GM19452 (cell line): ENCODE results near the gene RPA3.

Experiments
- ATAC-seq: cut with Tn5 transposase; IDR thresholded peaks from one replicate; pipeline ENCODE4 v1.9.1; 2021; ENCODE audit not compliant: unreplicated experiment

The RPA3 gene

DNA sequence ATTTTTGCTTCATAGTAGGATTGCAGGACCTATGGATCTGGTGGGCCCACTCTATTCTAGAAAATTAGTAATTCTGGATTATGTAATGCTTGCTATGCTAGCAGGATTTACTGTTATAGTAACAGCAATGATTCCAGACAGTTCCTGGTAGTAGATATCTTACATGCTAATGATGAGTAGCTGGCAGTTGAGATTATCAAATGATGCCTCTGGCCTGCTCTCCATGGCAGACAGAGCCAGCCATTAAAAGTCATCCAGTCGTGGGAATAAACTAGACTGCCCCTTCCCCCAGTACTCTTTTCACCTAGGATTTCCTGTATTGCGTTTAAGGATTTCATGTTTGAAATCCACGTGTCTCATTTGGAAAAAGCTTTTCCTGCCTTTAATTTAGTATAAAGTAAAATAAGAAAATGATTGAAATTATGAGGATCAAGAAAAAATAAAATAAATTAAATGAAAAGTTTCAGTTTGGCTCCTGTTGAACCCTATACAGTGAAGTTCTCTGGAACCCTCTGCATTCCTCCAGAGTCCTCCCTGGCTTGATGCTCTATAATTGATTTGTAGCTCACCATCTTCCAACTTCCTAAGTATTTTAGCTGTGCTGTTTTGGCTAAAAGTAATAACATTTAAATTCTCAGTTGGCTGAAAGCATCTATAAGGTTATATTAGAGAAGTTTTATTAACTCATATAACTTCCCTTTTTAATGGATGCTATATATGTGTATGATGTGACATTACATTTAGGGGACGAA, 63.3 kb downstream of the RPA3 start:
- ATAC-seq, result no peak

GRCh38 chr7:7653593-7654187, 64.7 kb downstream of the RPA3 start:
- ATAC-seq, result no peak

GRCh38 chr7:7652798-7653540, 65.4 kb downstream of the RPA3 start:
- ATAC-seq, result no peak

GRCh38 chr7:7651479-7651878, 66.9 kb downstream of the RPA3 start:
- ATAC-seq, result no peak

- ATAC-seq, result no peak
These were observed 67.7 kb downstream of the RPA3 start for GRCh38 chr7:7650682-7651206.

DNA sequence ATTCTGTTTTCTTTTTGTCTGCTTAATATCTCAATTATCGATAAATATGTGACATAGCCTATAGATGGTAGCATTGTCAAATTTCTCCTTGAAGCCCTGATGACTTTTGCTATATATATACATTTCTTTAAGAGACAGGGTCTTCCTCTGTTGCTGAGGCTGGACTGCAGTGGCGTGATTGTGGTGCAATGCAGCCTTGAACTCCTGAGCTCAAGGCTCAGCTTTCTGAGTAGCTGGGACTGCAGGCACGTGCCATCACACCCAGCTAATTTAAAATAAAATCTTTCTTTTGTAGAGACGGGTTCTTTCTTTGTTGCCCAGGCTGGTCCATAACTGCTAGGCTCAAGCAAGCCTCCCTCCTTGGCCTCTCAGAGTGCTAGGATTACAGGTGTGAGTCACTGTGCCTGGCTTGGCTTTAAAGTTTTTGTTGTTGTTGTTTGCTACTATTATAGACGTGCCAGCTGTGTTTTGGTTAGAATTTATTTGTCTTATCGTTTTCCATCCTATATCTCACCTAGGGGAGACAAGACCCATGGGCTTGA, 70.8 kb downstream of the RPA3 start:
- ATAC-seq, result no peak

DNA sequence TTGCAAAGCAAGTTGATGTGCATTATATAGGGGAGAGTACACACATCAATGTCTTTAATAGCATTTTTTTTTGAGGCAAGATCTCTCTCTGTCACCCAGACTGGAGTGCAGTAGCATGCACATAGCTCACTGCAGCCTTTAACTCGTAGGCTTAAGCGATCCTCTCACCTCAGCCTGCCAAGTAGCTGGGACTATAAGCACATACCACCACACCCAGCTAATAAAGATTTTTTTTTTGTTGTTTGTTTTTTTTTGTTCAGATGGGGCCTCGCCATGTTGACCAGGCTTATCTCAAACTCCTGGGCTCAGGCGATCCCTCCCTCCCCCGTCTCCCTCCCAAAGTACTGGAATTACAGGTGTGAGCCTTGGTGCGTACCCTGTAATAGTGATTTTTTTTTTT, 76.3 kb downstream of the RPA3 start:
- ATAC-seq, result no peak

DNA sequence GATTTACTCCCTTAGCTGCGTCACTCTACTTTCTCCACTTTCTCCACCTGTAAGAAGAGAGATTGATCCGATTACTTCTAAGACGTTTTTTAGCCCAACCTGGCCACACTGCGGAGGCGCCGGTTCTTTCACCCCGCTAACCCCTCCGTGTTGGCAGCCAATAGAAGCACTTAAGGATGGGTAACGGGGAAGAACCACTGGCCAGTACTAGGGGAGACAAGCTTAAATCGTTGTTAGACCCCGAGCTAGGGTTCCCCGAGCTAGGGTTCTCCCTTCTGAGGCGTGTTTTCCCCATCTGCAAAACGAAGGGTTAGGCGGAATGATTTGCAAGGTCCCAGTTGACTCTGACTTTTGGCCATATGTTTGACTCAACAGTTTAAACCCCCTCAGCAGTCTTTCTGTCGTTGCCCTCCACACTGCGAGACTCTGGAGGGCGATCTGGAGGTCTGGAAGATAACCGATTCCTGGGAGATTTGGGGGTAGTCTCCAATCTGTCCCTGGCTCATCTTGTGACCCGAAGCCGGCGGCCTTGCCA, 77.2 kb downstream of the RPA3 start:
- peak; percentile 5 for ATAC-seq

DNA sequence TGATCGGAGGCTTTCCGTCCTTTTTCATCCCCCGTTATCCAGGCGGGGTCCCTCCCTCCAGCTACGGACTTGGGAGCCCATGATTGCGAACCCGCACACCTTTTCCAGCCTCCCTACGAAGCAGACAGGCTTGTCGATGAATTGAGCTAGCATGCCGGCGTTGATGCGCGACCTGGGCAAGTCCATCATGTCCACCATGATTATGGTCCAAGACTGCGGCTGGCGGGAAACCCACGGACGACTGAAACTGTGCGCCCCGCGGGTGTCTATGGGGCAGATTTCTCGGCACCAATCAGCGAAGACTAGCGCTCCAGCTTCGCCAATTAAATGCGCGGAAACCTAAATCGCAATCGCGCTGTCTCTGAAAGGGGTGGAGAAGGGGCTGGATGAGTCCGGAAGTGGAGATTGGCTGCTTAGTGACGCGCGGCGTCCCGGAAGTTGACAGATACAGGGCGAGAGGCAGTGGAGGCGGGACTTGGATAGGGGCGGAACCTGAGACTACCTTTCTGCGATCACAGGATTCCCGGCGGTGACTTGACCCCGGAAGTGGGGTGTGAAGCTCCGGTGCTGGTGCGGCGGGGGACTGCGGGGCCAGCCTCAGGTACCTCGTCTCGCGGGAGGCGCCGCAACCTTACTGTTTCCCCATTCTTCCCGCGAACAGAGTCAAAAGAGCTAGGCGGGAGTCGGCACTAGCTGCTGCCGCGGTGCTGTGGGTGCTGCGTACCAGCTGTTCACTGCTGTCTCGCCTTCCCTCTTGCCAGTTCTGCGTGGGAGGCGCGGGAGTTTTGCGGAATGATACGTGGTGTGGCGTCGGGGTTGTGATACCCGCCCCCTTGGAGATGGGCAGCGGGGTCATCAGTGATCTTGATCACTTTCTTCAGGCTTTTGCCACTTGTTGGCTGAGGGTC, 77.9 kb downstream of the RPA3 start, which contains the start of gene UMAD1:
UMAD1 (plus strand) TSS at position 532 of the 908 bp plus-strand sequence. CDS start 32,620 bp downstream, outside the sequence.
- peak; percentile 97 for ATAC-seq

GRCh38 chr7:7639847-7640220, 78.6 kb downstream of the RPA3 start:
- ATAC-seq, result no peak

- no peak for ATAC-seq
These were observed 79.0 kb downstream of the RPA3 start for GRCh38 chr7:7639421-7639820.

DNA sequence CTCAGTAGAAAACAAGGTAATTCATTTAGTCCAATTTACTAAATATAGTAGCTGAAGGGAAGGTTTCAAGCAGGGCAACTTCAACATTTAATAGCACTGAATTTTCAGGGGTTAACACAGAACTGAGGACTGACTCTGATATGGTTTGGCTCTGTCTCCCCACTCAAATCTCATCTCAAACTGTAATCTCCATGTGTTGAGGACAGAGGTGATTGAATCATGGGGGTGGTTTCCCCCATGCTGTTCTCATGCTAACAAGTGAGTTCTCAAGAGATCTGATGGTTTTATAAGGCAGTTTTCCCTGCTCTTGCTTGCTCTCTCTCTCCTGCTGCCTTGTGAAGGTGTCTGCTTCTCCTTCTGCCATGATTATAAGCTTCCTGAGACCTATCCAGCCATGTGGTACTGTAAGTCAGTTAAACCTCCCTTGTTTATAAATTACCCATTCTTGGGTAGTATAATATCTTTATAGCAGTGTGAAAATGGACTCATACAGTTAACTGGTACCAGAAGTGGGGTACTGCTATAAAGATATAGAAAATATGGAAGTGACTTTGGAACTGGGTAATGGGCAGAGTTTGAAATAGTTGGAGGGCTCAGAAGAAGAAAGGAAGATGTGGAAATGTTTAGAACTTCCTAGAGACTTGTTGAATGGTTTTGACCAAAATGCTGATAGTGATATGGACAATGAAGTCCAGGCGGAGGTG, 87.6 kb downstream of the RPA3 start:
- no peak for ATAC-seq

DNA sequence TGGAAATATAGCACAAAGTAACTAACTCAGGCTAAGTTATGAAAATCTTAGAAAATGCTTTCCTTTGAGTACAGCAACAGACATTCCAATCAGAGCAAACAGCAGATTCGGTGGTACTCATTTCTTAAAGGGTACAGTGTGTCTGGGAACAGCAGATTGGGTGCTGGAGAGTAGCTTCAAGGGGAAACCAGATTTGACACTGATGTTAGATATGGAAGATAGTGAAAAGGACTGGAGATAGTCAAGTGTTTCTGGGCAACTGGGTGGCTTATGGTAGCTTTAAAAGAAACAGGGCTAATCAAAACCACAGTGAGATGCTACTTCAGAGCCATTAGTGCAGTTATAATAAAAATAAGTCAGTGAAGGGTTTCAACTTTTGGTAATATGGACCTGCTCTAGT, 89.9 kb downstream of the RPA3 start:
- ATAC-seq, result no peak

DNA sequence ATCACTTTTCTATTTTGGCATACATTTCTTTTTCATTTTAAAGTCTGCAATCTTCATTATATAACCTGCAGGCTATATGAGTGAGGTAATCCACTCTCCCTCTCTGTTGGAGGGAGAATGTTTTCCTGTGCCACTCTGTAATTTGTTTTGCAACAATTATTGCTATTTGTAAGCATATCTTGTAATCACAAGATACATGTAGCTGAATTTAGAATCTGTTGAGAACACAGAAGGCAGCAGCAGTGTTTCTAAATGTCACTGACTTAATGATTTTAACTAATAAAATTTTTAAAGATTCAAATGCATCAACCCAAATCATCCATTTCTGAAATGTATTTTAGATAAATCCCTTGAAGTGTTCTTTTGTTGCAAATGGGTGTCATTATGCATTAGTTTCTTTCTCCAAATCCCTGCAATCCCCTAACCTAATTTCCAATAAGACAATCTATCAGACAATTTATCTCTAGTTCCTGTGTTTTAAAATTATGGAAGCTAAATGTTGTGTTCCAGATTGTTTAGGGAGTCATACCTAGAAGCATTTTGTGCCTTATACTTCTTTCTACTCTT, 97.7 kb downstream of the RPA3 start:
- no peak for ATAC-seq

DNA sequence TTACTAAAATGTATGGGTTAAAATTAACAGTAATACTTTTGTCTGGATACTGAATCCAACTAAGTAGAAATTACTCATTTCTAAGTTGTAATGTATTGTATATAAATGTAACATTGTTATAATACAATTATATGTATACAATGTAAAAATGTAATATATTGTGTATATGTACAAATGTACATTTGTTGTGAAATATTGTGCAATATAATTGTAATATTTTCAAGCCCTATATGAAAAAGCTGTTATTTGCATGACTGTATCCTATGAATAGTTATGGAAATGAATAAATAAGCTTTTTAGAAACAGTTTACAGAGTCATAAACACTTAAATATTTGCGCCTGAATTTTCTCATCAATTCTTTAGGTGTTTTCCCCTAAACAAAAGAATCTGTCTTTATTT, 98.2 kb downstream of the RPA3 start:
- no peak for ATAC-seq

DNA sequence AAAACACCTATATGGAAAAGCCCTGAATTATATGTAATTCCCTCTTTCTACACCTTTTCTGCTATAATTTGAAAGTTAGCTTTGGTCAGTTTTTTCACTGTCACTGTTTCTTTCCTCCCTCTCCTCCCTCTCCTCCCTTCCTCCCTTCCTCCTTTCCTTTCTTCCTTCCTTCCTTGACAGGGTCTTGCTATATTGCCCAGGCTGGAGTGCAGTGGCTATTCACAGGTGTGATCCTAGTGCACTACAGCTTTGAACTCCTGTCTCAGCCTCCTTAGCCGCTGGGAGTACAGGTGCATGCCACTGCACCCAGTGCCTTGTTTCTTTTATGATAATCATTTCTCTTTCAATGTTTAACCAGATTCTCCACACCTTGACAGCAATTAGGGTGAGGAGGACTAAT, 100.0 kb downstream of the RPA3 start:
- no peak for ATAC-seq

DNA sequence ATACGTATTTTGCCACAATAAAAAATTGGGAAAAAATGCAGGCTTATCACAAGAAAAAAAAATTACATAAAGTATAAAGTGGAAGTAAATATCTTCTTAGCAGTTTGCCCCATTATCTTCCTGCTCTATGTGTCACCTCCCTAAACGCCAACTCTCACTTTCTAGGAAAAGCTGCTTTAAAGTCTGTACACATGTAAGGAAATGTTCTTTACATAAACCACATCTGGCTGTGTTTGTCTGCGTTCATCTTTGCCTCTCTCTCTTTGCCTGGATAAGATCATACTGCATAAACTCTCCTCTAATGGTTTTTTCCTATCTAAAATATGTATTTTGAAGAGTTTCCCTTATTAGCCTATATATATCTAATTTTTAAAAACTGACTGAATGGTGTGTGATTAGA, 100.9 kb downstream of the RPA3 start:
- no peak for ATAC-seq

- no peak for ATAC-seq
These were observed 104.2 kb downstream of the RPA3 start for GRCh38 chr7:7614018-7614741.

DNA sequence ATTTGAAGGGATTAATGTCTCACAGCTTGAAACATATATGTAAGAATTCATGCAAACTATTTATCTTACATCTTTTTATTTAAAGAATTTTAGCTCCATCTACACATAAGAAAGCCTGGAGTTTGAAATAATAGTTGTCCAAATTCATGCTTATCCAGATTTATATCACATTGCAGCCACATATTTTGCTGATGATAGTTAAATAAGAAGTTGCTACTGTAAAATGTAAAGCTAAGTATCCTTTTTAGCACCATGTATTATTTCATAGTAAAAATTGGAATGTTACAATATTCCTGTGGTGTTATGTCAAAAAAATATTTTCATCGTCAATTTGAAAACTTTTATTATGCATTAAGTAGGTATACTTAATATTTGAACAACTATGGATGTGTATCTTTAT, 105.2 kb downstream of the RPA3 start:
- ATAC-seq, result no peak
